Right cardiac atrium (tissue), 5 donors: ENCODE measurements around the gene MCFD2. TPM values are rescaled to one million over a fixed set of nuclear protein-coding genes. Genes with fewer than 3 reads are reported as not detected.

ENCODE experiments used
- ATAC-seq, 2 donors: fragments of 200-7000 bp; cut with Tn5 transposase; one replicate each; pipeline versions ENCODE4 v1.8.0 to v1.9.1; 2020; ENCODE audit warnings: moderate library complexity in 2 of 2, mild to moderate bottlenecking in 1 of 2
- DNase-seq, 3 donors: peaks; one replicate each; pipeline ENCODE4 v3.0.0-alpha.2; 2020
- H3K27ac ChIP-seq: one replicate; pipeline ENCODE4 v1.5.1; 2013; ENCODE audit warnings: mild to moderate bottlenecking, low read length, control low read depth, moderate library complexity
- H3K27me3 ChIP-seq: one replicate; pipeline ENCODE4 v1.6.1; 2013; ENCODE audit not compliant: control insufficient read depth, insufficient read depth
- H3K4me1 ChIP-seq: one replicate; pipeline ENCODE4 v1.6.1; 2013; ENCODE audit warnings: low read length; ENCODE audit not compliant: control insufficient read depth, insufficient read depth
- H3K4me3 ChIP-seq: one replicate; pipeline ENCODE4 v1.5.1; 2013; ENCODE audit warnings: low read length, control low read depth
- H3K9me3 ChIP-seq: one replicate; pipeline ENCODE4 v1.6.1; 2013; ENCODE audit warnings: low read length; ENCODE audit not compliant: control insufficient read depth
- WGBS: extraction: QIAGEN DNeasy Blood & Tissue Kit; methylation state at CpG from one replicate; pipeline ENCODE4 v1.1.7; 2013; 5-methylcytosine and 5-hydroxymethylcytosine counted together
- intact Hi-C, 4 donors: fragments of 100-400 bp; cut with DNase I; formaldehyde crosslinking; loops; one replicate each; pipeline versions ENCODE4 v1.11.0 to v1.14.0; 2022 to 2023
- polyA plus RNA-seq: library from polyadenylated mRNA; stranded (reverse); fragments of 200-250 nt; gene quantifications from one replicate; pipeline ENCODE4 v1.2.3, GENCODE V29; 2013
- total RNA-seq, 4 donors: library from RNA; stranded (reverse); fragmentation: NEBNext Ultra II Directional; extraction: Animal tissue kit (Norgen Biotek cat#: 25700); gene quantifications; one replicate each; pipeline ENCODE4 v1.2.1, GENCODE V29; 2021
- donor health status: healthy with polysubstance abuse.
- donor health status: DM: no; HTN: yes; CAD: no.
- donor health status: DM: no; HTN: no; CAD: no.
- donor health status: DM: no; HTN: yes; CAD: no; lungs with severe emphysema.
- donor health status: DM: yes; HTN: yes; CAD: no.

The MCFD2 gene
- total and polyA plus RNA-seq, 5 donors: 27.1 to 103 (median 73.5) TPM

DNA sequence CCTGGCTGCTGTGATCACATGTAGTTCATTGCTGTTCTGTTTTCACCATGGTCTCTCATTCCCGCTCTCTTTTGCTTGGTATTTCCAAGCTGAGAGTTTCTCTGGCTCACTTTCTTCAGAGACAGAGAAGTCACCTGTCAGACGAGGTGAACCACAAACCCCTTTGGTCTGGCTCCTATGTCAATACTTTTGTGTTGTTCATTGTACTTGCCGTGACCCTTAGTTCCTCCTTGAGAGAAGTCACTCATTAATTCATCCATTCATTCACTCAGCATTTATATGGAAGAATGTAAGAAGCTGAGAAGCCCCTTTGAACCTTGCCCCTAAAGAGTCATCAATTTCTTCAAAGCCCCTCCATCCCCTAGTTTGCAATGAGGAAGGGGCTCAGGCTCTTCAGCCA is 15.2 kb downstream of the MCFD2 start:
- DNase-seq: no peak
- ATAC-seq: no peak
- Histone ChIP-seq H3K27ac (no peak overlapping the region), H3K9me3 (no peaks in the 10 kb centered on the region), H3K27me3 (no peaks in the 10 kb centered on the region), H3K4me1 (no peaks in the 10 kb centered on the region), H3K4me3 (no peak overlapping the region)
- 86% methylated on average over 3 of the region's 3 CpGs for WGBS
- intact Hi-C loops: no loop called here

- Histone ChIP-seq H3K4me3 (no peak overlapping the region), H3K27me3 (no peaks in the 10 kb centered on the region), H3K4me1 (no peaks in the 10 kb centered on the region), H3K27ac (no peak overlapping the region), H3K9me3 (no peaks in the 10 kb centered on the region)
- intact Hi-C loops: no loop called here
- 93% methylated on average over 17 of the region's 17 CpGs for WGBS
- peak in 1 of 2 donors; percentile 15 for ATAC-seq
- DNase-seq: no peak
Observed at GRCh38 chr2:46899053-46899452, 16.6 kb downstream of the MCFD2 start.

GRCh38 chr2:46898024-46898423 is 17.6 kb downstream of the MCFD2 start:
- H3K4me3 ChIP-seq: no peak overlapping the region
- ATAC-seq (no peak), DNase-seq (no peak)
- intact Hi-C loops: no loop called here
- no peaks in the 10 kb centered on the region for H3K9me3 ChIP-seq
- no peak overlapping the region for H3K27ac ChIP-seq
- WGBS: 81% methylated on average over 5 of the region's 5 CpGs
- H3K4me1 ChIP-seq: no peaks in the 10 kb centered on the region
- H3K27me3 ChIP-seq: no peaks in the 10 kb centered on the region

DNA sequence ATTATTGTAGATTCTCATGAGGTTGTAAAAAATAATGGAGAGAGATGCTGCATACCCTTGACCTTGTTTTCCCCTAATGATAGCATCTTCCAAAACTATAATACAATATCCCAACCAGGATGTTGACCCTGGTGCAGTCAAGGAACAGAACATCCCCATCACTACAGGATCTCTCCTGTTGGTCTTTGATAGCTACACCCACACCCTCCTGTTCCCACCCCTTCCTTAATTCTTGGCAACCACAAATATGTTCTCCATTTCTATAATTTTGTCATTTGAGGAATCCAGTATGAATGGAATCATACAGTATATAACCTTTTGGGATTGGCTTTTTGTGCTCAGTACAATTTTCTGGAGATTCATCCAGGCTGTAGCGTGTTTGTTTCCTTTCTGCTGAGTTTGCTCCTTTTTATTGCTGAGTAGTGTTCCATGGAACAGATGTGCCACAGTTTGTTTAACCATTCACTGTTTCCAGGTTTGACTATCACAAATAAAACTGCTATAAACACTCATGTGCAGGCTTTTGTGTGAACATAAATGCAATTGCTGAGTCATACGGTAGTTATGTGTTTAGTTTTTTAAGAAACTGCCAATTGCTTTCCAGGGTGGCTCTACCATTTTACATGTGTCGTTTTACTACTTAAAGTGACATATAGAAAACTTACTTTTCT is 22.2 kb downstream of the MCFD2 start:
- Histone ChIP-seq H3K4me1 (no peaks in the 10 kb centered on the region), H3K27me3 (no peaks in the 10 kb centered on the region), H3K4me3 (no peak overlapping the region), H3K9me3 (no peaks in the 10 kb centered on the region), H3K27ac (no peak overlapping the region)
- 88% methylated on average over 3 of the region's 3 CpGs for WGBS
- DNase-seq: no peak
- intact Hi-C loops: no loop called here
- no peak for ATAC-seq

DNA sequence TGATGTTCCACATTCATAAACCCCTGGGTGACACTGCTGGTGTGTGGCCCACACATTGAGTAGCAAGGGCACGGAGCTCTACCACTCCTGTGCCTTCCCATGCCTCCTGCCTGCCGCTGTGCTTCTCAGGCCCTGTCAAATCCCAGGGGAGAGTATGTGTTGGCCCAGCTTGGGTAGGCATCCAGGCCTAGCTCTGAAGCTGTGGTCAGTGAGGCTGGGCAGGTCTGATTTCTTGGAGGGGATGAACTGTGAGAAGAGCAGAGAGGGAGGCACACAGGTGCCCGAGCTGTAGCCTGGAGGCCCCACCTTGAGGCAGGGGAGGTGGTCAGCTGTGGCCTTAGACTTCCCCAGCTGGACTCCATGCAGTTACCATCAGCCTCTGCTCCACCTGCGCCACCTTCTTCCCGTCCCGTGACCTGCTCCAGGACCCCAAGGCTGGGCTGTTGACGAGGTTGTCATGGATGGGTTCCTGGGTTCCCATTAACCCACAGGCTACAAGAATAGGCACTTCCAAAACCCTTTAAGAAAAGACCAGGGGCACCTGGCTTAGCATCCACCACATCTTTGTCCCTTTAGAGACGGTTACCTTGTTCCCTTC is 23.6 kb downstream of the MCFD2 start:
- ATAC-seq: no peak
- H3K9me3 ChIP-seq: no peaks in the 10 kb centered on the region
- H3K4me3 ChIP-seq: no peak overlapping the region
- H3K27me3 ChIP-seq: no peaks in the 10 kb centered on the region
- no peaks in the 10 kb centered on the region for H3K4me1 ChIP-seq
- no peak for DNase-seq
- H3K27ac ChIP-seq: no peak overlapping the region
- intact Hi-C loops: no loop called here
- WGBS: 94% methylated on average over 8 of the region's 8 CpGs

GRCh38 chr2:46888421-46888952 is 27.1 kb downstream of the MCFD2 start:
- ATAC-seq (peak; percentile 5 to 25), DNase-seq (no peak)
- Histone ChIP-seq H3K27me3 (no peaks in the 10 kb centered on the region), H3K4me1 (no peaks in the 10 kb centered on the region), H3K27ac (no peak overlapping the region), H3K9me3 (no peaks in the 10 kb centered on the region), H3K4me3 (no peak overlapping the region)
- WGBS: 64% methylated on average over 11 of the region's 11 CpGs
- intact Hi-C loops: loop anchor here (5.0 kb wide), 3 partner anchors 86 to 256 kb away; no protein-coding TSS in a partner anchor

DNA sequence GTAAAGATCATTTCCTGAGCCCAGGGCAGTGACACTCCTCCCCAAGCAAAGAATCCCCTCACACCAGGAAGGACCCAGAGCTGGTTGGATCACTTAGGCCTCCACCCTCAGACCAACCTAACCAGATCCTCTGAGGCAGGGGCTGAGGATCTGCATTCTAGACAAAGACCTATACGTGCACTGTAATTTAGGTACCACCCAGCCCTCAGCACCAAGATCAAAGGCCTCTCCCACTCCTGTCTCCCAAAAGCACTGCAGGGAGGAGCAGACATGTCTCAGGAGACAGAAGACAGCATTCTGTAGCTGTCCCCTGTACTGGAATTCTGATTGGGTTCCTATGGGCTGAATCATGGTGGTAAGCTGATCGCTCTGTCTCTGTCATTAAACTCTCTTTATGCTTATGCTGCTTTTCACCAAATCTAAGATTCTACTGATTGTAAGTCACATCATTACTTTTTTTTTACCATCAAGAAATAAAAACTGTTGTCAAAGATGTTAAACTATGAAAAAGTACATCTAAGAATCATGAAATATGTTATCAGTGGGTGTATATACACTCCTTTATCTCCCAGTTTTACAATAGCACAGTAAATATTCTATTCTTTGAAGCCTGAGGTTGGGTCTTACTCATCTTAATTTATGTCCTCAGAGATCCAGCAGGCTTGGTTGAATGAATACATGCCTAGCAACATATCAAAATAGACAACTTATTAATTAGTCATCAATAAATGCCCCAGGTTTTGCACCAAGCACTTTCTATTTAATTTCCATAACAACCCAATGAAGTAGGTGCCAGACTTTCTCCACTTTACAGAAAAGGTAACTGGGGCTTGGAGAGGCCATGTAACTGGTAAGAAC is 28.3 kb downstream of the MCFD2 start:
- 98% methylated on average over 2 of the region's 2 CpGs for WGBS

GRCh38 chr2:46886268-46887027 is 29.2 kb downstream of the MCFD2 start:
- intact Hi-C loops: loop anchor here (5.0 kb wide), 3 partner anchors 84 to 254 kb away; no protein-coding TSS in a partner anchor
- no peaks in the 10 kb centered on the region for H3K27me3 ChIP-seq
- ATAC-seq (no peak), DNase-seq (no peak)
- H3K4me1 ChIP-seq: peaks cover 4% of the 10 kb centered on the region
- no peaks in the 10 kb centered on the region for H3K9me3 ChIP-seq
- H3K4me3 ChIP-seq: no peak overlapping the region
- no peak overlapping the region for H3K27ac ChIP-seq
- WGBS: 89% methylated on average over 6 of the region's 6 CpGs

More for the DNA sequence above, 28.3 kb downstream of the MCFD2 start:
- no peaks in the 10 kb centered on the region for H3K9me3 ChIP-seq
- H3K4me3 ChIP-seq: no peak overlapping the region
- peaks cover 3% of the 10 kb centered on the region for H3K4me1 ChIP-seq
- intact Hi-C loops: loop anchor here (5.0 kb wide), 3 partner anchors 85 to 255 kb away; no protein-coding TSS in a partner anchor
- DNase-seq (no peak), ATAC-seq (no peak)
- no peak overlapping the region for H3K27ac ChIP-seq
- no peaks in the 10 kb centered on the region for H3K27me3 ChIP-seq

GRCh38 chr2:46885376-46885775 is 30.2 kb downstream of the MCFD2 start:
- no peak overlapping the region for H3K27ac ChIP-seq
- no peaks in the 10 kb centered on the region for H3K9me3 ChIP-seq
- intact Hi-C loops: loop anchor here (5.0 kb wide), 3 partner anchors 83 to 253 kb away; no protein-coding TSS in a partner anchor
- no peak overlapping the region for H3K4me3 ChIP-seq
- WGBS: 49% methylated on average over 4 of the region's 4 CpGs
- no peak for DNase-seq
- peaks cover 9% of the 10 kb centered on the region for H3K4me1 ChIP-seq
- no peaks in the 10 kb centered on the region for H3K27me3 ChIP-seq
- peak in 1 of 2 donors; percentile 10 for ATAC-seq

DNA sequence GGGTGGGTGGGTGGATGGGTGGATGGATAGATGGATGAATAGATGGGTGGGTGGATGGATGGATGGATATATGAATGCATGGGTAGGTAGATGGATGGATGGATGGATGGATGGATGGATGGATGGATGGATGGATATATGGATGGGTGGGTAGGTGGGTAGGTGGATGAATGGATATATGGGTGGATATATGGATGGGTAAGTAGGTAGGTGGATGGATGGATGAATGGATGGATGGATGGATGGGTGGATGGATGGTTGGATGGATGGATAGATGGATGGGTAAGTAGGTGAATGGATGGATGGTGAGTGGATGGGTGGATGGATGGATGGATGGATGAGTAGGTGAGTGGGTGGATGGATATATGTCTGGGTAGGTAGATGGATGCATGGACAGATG is 36.1 kb downstream of the MCFD2 start:
- Histone ChIP-seq H3K4me3 (no peak overlapping the region), H3K4me1 (peaks cover 23% of the 10 kb centered on the region), H3K27me3 (no peaks in the 10 kb centered on the region), H3K9me3 (no peaks in the 10 kb centered on the region), H3K27ac (no peak overlapping the region)
- DNase-seq (no peak), ATAC-seq (no peak)
- intact Hi-C loops: loop anchor here in 3 of 4 donors (5.0 to 10.0 kb wide), 3 partner anchors 65 to 75 kb away; no protein-coding TSS in a partner anchor
